ENCODE measurements around the gene VAC14.
A peak's percentile ranks its signal among the peaks of the same experiment; 100 is the strongest.
"Not testable (repeated sequence)": the region's sequence is repeated elsewhere in the genome, so short reads cannot be mapped to it uniquely, and the experiment has no call there.

The VAC14 gene

GRCh38 chr16:70758786-70759185, 42.2 kb downstream of the VAC14 start:
- no peak for DNase-seq

GRCh38 chr16:70757183-70757582, 43.8 kb downstream of the VAC14 start:
- DNase-seq, result no peak

GRCh38 chr16:70756071-70756470, 44.9 kb downstream of the VAC14 start:
- DNase-seq, result no peak

- DNase-seq, result no peak
Measured at GRCh38 chr16:70754851-70755600, 45.9 kb downstream of the VAC14 start.

GRCh38 chr16:70754371-70754770, 46.6 kb downstream of the VAC14 start:
- DNase-seq, result no peak

- no peak for DNase-seq
Measured at GRCh38 chr16:70753694-70754325, 47.1 kb downstream of the VAC14 start.

- no peak for DNase-seq
Measured at GRCh38 chr16:70753228-70753627, 47.7 kb downstream of the VAC14 start.

- DNase-seq, result no peak
Measured at GRCh38 chr16:70752426-70752825, 48.5 kb downstream of the VAC14 start.

GRCh38 chr16:70751593-70751992, 49.4 kb downstream of the VAC14 start:
- no peak for DNase-seq

GRCh38 chr16:70750893-70751467, 50.0 kb downstream of the VAC14 start:
- DNase-seq, result no peak

- DNase-seq, result no peak
Measured at GRCh38 chr16:70749681-70750601, 51.0 kb downstream of the VAC14 start.

GRCh38 chr16:70749006-70749678, 51.8 kb downstream of the VAC14 start:
- DNase-seq, result no peak

- no peak for DNase-seq
Measured at GRCh38 chr16:70747703-70748631, 53.0 kb downstream of the VAC14 start.

- peak in 3 of 6 experiments; percentile 7 to 13 (median 11) for DNase-seq
Measured at GRCh38 chr16:70746708-70747424, 54.1 kb downstream of the VAC14 start.

GRCh38 chr16:70746040-70746707, 54.8 kb downstream of the VAC14 start:
- DNase-seq, result no peak

- no peak for DNase-seq
Measured at GRCh38 chr16:70745536-70746025, 55.4 kb downstream of the VAC14 start.

GRCh38 chr16:70744366-70744765, 56.6 kb downstream of the VAC14 start:
- DNase-seq, result no peak

- DNase-seq, result no peak
Measured at GRCh38 chr16:70743791-70744190, 57.2 kb downstream of the VAC14 start.

- DNase-seq, result not testable (repeated sequence)
Measured at GRCh38 chr16:70742967-70743366, 58.0 kb downstream of the VAC14 start.

- no peak for DNase-seq
Measured at GRCh38 chr16:70741783-70742125, 59.2 kb downstream of the VAC14 start.
